SKM-1 treated with dmso at 0.1 percent for 144 hours (cell line): ENCODE results near the gene GPR179.
"Not testable (repeated sequence)": the region's sequence is repeated elsewhere in the genome, so short reads cannot be mapped to it uniquely, and the experiment has no call there.

ENCODE experiments used
- DNase-seq: peaks from one replicate; lab custom pipeline; 2025; ENCODE audit not compliant: unreplicated experiment; lab: John Stamatoyannopoulos, UW

Gene GPR179

GRCh38 chr17:38325221-38325851 is 18.4 kb downstream of the GPR179 start:
- no peak for DNase-seq

- no peak for DNase-seq
Measured at GRCh38 chr17:38324772-38325171, 19.0 kb downstream of the GPR179 start.

- no peak for DNase-seq
Measured at GRCh38 chr17:38324141-38324697, 19.5 kb downstream of the GPR179 start.

- DNase-seq, result no peak
Measured at GRCh38 chr17:38322897-38323296, 20.9 kb downstream of the GPR179 start.

- no peak for DNase-seq
Measured at GRCh38 chr17:38322156-38322779, 21.5 kb downstream of the GPR179 start.

GRCh38 chr17:38320482-38320881 is 23.3 kb downstream of the GPR179 start:
- DNase-seq, result no peak

GRCh38 chr17:38317081-38317480 is 26.7 kb downstream of the GPR179 start:
- DNase-seq, result no peak

GRCh38 chr17:38315497-38315896 is 28.3 kb downstream of the GPR179 start:
- no peak for DNase-seq

GRCh38 chr17:38296834-38297517 is 46.8 kb downstream of the GPR179 start, which contains the start of gene MRPL45:
Gene MRPL45, plus strand, starts transcription at chr17:38297168. Its CDS starts 16 bp downstream, at chr17:38297184.
- peak; percentile 93 for DNase-seq

GRCh38 chr17:38295602-38296365 is 48.0 kb downstream of the GPR179 start:
- DNase-seq, result not testable (repeated sequence)

- DNase-seq, result not testable (repeated sequence)
Measured at GRCh38 chr17:38289760-38290159, 54.0 kb downstream of the GPR179 start.

GRCh38 chr17:38288217-38288827 is 55.4 kb downstream of the GPR179 start:
- not testable (repeated sequence) for DNase-seq

GRCh38 chr17:38286501-38287091 is 57.2 kb downstream of the GPR179 start:
- not testable (repeated sequence) for DNase-seq

GRCh38 chr17:38285994-38286393 is 57.8 kb downstream of the GPR179 start:
- not testable (repeated sequence) for DNase-seq
